UCSD-AML1 (cell line): ENCODE data around the gene PGLYRP2.

Source experiments
- DNase-seq: peaks from one replicate; lab custom pipeline; 2025; ENCODE audit not compliant: unreplicated experiment; lab: John Stamatoyannopoulos, UW

The PGLYRP2 gene

GRCh38 chr19:15427991-15428471 lies 51.3 kb downstream of the PGLYRP2 start:
- DNase-seq, result no peak

- DNase-seq, result no peak
Measured at GRCh38 chr19:15427350-15427700, 52.0 kb downstream of the PGLYRP2 start.

GRCh38 chr19:15426485-15427349 lies 52.6 kb downstream of the PGLYRP2 start:
- DNase-seq, result no peak

- DNase-seq, result no peak
Measured at GRCh38 chr19:15425321-15425950, 53.9 kb downstream of the PGLYRP2 start.

- DNase-seq, result no peak
Measured at GRCh38 chr19:15424692-15425272, 54.5 kb downstream of the PGLYRP2 start.

GRCh38 chr19:15424121-15424520 lies 55.2 kb downstream of the PGLYRP2 start:
- DNase-seq, result no peak

- no peak for DNase-seq
Measured at GRCh38 chr19:15423130-15423529, 56.2 kb downstream of the PGLYRP2 start.

- no peak for DNase-seq
Measured at GRCh38 chr19:15422296-15423075, 56.8 kb downstream of the PGLYRP2 start.

GRCh38 chr19:15421721-15422260 lies 57.5 kb downstream of the PGLYRP2 start:
- DNase-seq, result no peak

- DNase-seq, result no peak
Measured at GRCh38 chr19:15421136-15421695, 58.1 kb downstream of the PGLYRP2 start.

- no peak for DNase-seq
Measured at GRCh38 chr19:15419413-15420025, 59.8 kb downstream of the PGLYRP2 start.
